ENCODE measurements around the gene IGSF9B. TPM values are rescaled to one million over a fixed set of nuclear protein-coding genes. Genes with fewer than 3 reads are reported as not detected.
A peak's percentile ranks its signal among the peaks of the same experiment; 100 is the strongest.

IGSF9B gene
- total RNA-seq, 2 experiments from 2014 or later = 124 to 136 TPM

DNA sequence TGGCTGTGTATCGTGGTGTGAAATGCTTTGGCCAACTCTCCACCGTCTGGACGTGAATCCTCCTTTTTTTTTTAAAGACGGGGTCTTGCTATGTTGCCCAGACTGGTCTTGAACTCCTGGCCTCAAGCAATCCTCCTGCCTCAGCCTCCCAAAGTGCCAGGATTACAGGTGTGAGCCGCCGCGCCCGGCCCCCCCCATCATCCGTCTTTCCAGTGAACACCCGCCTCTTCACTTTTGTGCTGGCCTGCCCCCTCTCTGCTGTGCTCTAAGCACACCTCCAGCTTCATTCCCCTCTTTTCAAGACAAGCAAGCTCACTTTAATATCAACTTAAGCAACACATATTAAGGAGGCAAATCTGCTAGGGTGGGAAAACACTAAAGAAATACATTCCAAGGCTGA, 35.3 kb downstream of the IGSF9B start:
- Mint-ChIP-seq H3K27me3 (no peaks in the 10 kb centered on the region), H3K36me3 (ENCODE audit: low read depth) (peaks cover 60% of the 10 kb centered on the region), H3K4me3 (peak overlapping the region; percentile 17), H3K27ac (no peak overlapping the region), H3K9me3 (no peaks in the 10 kb centered on the region), H3K4me1 (ENCODE audit: low read depth) (peaks cover 10% of the 10 kb centered on the region)
- CTCF ChIA-PET = no interaction called here
- DNase-seq (no peak), ATAC-seq (no peak)
- POLR2A ChIA-PET = no interaction called here
- intact Hi-C loops (cut with micrococcal nuclease) = no loop called here
- TF ChIP-seq CTCF (IDR thresholded peaks at IDR 0.05) = no peak

- Mint-ChIP-seq H3K4me1 (ENCODE audit: low read depth) (peaks cover 10% of the 10 kb centered on the region), H3K36me3 (ENCODE audit: low read depth) (peaks cover 58% of the 10 kb centered on the region), H3K27ac (no peak overlapping the region), H3K4me3 (peak overlapping the region; percentile 17), H3K9me3 (no peaks in the 10 kb centered on the region), H3K27me3 (no peaks in the 10 kb centered on the region)
- POLR2A ChIA-PET = no interaction called here
- CTCF ChIA-PET = interaction anchor here (1.1 kb wide), 1 partner anchor 10 kb away, joined by 4 read pairs; no protein-coding TSS in a partner anchor
- intact Hi-C loops (cut with micrococcal nuclease) = no loop called here
- no peak for TF ChIP-seq CTCF (IDR thresholded peaks at IDR 0.05)
- ATAC-seq (no peak), DNase-seq (no peak)
These were observed 35.7 kb downstream of the IGSF9B start for GRCh38 chr11:133921026-133921425.

DNA sequence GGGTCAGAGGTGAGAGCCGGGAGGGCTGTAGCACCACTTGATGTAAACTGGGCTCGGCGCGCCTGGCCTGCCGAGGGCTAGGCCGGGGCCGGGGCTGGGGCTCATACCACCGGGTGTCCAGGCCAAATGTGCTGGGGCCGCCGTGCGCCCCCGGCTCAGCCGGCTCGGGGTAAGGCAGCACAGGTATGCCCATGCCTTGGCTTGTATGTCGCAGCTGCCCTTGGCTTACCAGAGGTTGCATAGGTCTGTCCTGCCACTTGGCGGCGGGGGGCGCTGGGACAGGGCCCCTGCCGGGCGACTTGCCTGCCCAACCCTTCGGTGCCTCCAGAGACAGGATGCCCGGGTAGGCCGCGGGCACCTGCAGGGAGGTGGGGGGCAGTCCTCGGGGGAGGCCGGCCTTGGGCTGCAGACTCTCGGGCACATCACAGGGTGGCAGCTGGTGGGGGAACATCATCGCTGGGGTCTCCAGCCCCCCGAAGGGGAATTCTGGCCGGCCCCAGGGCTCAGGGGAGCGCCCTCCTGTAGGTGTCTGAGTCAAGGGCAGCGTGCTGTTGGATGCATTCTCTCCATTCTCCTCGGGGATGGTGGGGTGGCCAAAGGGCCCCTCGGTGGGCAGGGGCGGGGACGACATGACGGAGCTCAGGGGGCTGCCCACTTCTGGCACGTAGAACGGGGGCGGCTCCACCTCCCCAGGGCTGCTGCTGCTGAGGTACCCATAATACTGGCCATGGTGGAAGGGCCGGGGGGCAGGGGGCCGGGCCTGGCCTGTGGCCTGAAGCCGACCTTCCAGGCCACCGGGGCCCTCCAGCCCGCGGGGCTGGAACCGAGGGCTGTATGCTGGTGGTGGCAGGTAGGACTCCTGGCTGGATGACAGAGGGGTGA, 36.4 kb downstream of the IGSF9B start:
- DNase-seq (no peak), ATAC-seq (no peak)
- intact Hi-C loops (cut with micrococcal nuclease) = no loop called here
- ChIA-PET POLR2A (interaction anchor here (0.9 to 1.6 kb wide), 2 partner anchors 35 to 37 kb away, joined by 3 to 4 read pairs; partner anchors contain the start of gene IGSF9B), CTCF (interaction anchor here (1.1 to 1.2 kb wide), 2 partner anchors 9 to 15 kb away, joined by 3 to 4 read pairs; no protein-coding TSS in a partner anchor)
- H3K27ac Mint-ChIP-seq = no peak overlapping the region
- peaks cover 53% of the 10 kb centered on the region for H3K36me3 Mint-ChIP-seq (ENCODE audit: low read depth)
- H3K4me1 Mint-ChIP-seq (ENCODE audit: low read depth) = peaks cover 10% of the 10 kb centered on the region
- H3K27me3 Mint-ChIP-seq = no peaks in the 10 kb centered on the region
- H3K9me3 Mint-ChIP-seq = no peaks in the 10 kb centered on the region
- no peak overlapping the region for H3K4me3 Mint-ChIP-seq
- no peak for TF ChIP-seq CTCF (IDR thresholded peaks at IDR 0.05)

- Mint-ChIP-seq H3K9me3 (no peaks in the 10 kb centered on the region), H3K27ac (no peak overlapping the region), H3K36me3 (ENCODE audit: low read depth) (peaks cover 49% of the 10 kb centered on the region), H3K27me3 (no peaks in the 10 kb centered on the region), H3K4me1 (ENCODE audit: low read depth) (peaks cover 5% of the 10 kb centered on the region), H3K4me3 (no peak overlapping the region)
- ATAC-seq = no peak
- no peak for DNase-seq
- no peak for TF ChIP-seq CTCF (IDR thresholded peaks at IDR 0.05)
- intact Hi-C loops (cut with micrococcal nuclease) = no loop called here
- CTCF ChIA-PET = interaction anchor here (1.2 to 1.4 kb wide), 2 partner anchors 8 to 16 kb away, joined by 3 read pairs; no protein-coding TSS in a partner anchor
- POLR2A ChIA-PET = interaction anchor here (0.5 to 1.6 kb wide), 4 partner anchors 11 to 227 kb away, joined by 3 to 4 read pairs (median 3); partner anchors contain the start of gene IGSF9B
These were observed 37.2 kb downstream of the IGSF9B start for GRCh38 chr11:133919330-133920108.
